NCI-H2107 treated with DMSO at 0.1 percent for 48 hours (cell line): ENCODE data around the gene CD101.
"Not testable (repeated sequence)": the region's sequence is repeated elsewhere in the genome, so short reads cannot be mapped to it uniquely, and the experiment has no call there.

Experiments
- DNase-seq: peaks from one replicate; lab custom pipeline; 2025; ENCODE audit not compliant: unreplicated experiment; lab: John Stamatoyannopoulos, UW

CD101 gene

GRCh38 chr1:117001254-117001927, at the start of gene CD101:
TSS of gene CD101 (plus strand) at chr1:117001760. CDS start at chr1:117001818, 58 bp downstream.
- DNase-seq = no peak

- DNase-seq = no peak
These were observed 48.8 kb upstream of the CD101 start for GRCh38 chr1:116952738-116953275.

- no peak for DNase-seq
These were observed 47.1 kb upstream of the CD101 start for GRCh38 chr1:116954440-116954839.

GRCh38 chr1:116956378-116956777, 45.2 kb upstream of the CD101 start:
- DNase-seq = peak; percentile 98

GRCh38 chr1:116957646-116958045, 43.9 kb upstream of the CD101 start:
- no peak for DNase-seq

GRCh38 chr1:116958110-116958509, 43.5 kb upstream of the CD101 start:
- no peak for DNase-seq

- no peak for DNase-seq
These were observed 42.6 kb upstream of the CD101 start for GRCh38 chr1:116958977-116959376.

- DNase-seq = no peak
These were observed 40.0 kb upstream of the CD101 start for GRCh38 chr1:116961606-116962005.

GRCh38 chr1:116962987-116963639, 38.4 kb upstream of the CD101 start:
- DNase-seq = no peak

GRCh38 chr1:116966791-116967190, 34.8 kb upstream of the CD101 start:
- no peak for DNase-seq

- DNase-seq = no peak
These were observed 32.8 kb upstream of the CD101 start for GRCh38 chr1:116968724-116969123.

- DNase-seq = no peak
These were observed 30.2 kb upstream of the CD101 start for GRCh38 chr1:116971258-116971860.

- DNase-seq = no peak
These were observed 29.4 kb upstream of the CD101 start for GRCh38 chr1:116971965-116972673.

GRCh38 chr1:116972674-116973030, 28.9 kb upstream of the CD101 start:
- DNase-seq = no peak

GRCh38 chr1:116980309-116980708, 21.3 kb upstream of the CD101 start:
- not testable (repeated sequence) for DNase-seq

GRCh38 chr1:116981521-116982037, 20.0 kb upstream of the CD101 start:
- no peak for DNase-seq

GRCh38 chr1:116982319-116983004, 19.1 kb upstream of the CD101 start:
- DNase-seq = no peak

GRCh38 chr1:116983112-116983511, 18.4 kb upstream of the CD101 start:
- no peak for DNase-seq

- no peak for DNase-seq
These were observed 17.9 kb upstream of the CD101 start for GRCh38 chr1:116983678-116984077.

GRCh38 chr1:116984406-116985160, 17.0 kb upstream of the CD101 start:
- no peak for DNase-seq
